ENCODE results near the gene NUP153.

- TF ChIP-seq YY1 (IDR thresholded peaks at IDR 0.05; ENCODE audit: low read depth) (no peak), CTCF (IDR thresholded peaks at IDR 0.05) (no peak), MAX (IDR thresholded peaks at IDR 0.05; ENCODE audit: low read depth) (no peak)
Observed at GRCh38 chr6:17629824-17630510, 76.8 kb downstream of the NUP153 start.

All from SK-N-SH (cell line).